Panc1 (cell line): ENCODE results near the gene NPY4R2. TPM values are rescaled to one million over a fixed set of nuclear protein-coding genes. Genes with fewer than 3 reads are reported as not detected.
"Not testable (repeated sequence)": the region's sequence is repeated elsewhere in the genome, so short reads cannot be mapped to it uniquely, and the experiment has no call there.

Experiments used
- ATAC-seq: fragments of 200-7000 bp; cut with Tn5 transposase; 2 replicates; pipeline ENCODE4 v1.9.1; 2020; ENCODE audit warnings: mild to moderate bottlenecking, moderate library complexity
- BruUV-seq: library from RNA; stranded (reverse); fragments of 400-500 nt; replicated peaks from 2 replicates; lab custom pipeline; 2021; lab: Mats Ljungman, UMichigan
- CTCF ChIA-PET: fragments of 300-600 bp; sonication (Branson Sonifier 250); formaldehyde crosslinking; loops from one replicate; lab custom pipeline; 2022; ENCODE audit warnings: antibody characterized with exemption; lab: Charles Lee
- POLR2A ChIA-PET: fragments of 300-600 bp; sonication (Branson Sonifier 250); formaldehyde crosslinking; loops from one replicate; lab custom pipeline; 2022; ENCODE audit warnings: antibody characterized with exemption; lab: Charles Lee
- DNase-seq: peaks from one replicate; pipeline ENCODE4 v3.0.0-alpha.2; 2010; ENCODE audit warnings: low read depth, low spot score
- H3K27ac ChIP-seq: 2 replicates; pipeline ENCODE4 v1.5.1; 2011; ENCODE audit warnings: mild to moderate bottlenecking, low read length, inconsistent platforms
- H3K27me3 ChIP-seq: fragments of 200-500 bp; sonication (Bioruptor generic); 2 replicates; pipeline ENCODE4 v1.6.0; 2014; ENCODE audit warnings: low read length, inconsistent platforms; ENCODE audit not compliant: control insufficient read depth, insufficient read depth
- H3K36me3 ChIP-seq: fragments of 200-500 bp; sonication (Bioruptor generic); 2 replicates; pipeline ENCODE4 v1.5.1; 2014; ENCODE audit warnings: inconsistent platforms, mild to moderate bottlenecking, low read length, moderate library complexity; ENCODE audit not compliant: control insufficient read depth, insufficient read depth
- H3K4me1 ChIP-seq: 2 replicates; pipeline ENCODE4 v1.5.1; 2011; ENCODE audit warnings: inconsistent platforms, mild to moderate bottlenecking, low read length, moderate library complexity; ENCODE audit not compliant: control insufficient read depth, insufficient read depth
- H3K4me3 ChIP-seq, 2 experiments: 2 replicates each; pipeline ENCODE4 v1.5.1; 2011 to 2012; ENCODE audit warnings: low read depth in 2 of 2, low read length in 2 of 2, mild to moderate bottlenecking in 2 of 2, inconsistent platforms in 1 of 2, moderate library complexity in 1 of 2
- H3K9me3 ChIP-seq: fragments of 200-500 bp; sonication (Bioruptor generic); 2 replicates; pipeline ENCODE4 v1.5.1; 2014; ENCODE audit warnings: low read depth, mild to moderate bottlenecking, inconsistent platforms, low read length, moderate library complexity; ENCODE audit not compliant: control insufficient read depth, insufficient read depth
- in situ Hi-C: cut with HindIII; loops from 2 replicates; pipeline ENCODE4 v1.10.0; 2016; ENCODE audit warnings: low sequenced_read_pairs, low pct_unique_long_range_greater_than_20kb
- intact Hi-C: fragments of 100-400 bp; cut with micrococcal nuclease; formaldehyde crosslinking; loops from one replicate; pipeline ENCODE4 v1.10.0; 2022; ENCODE audit not compliant: unreplicated experiment
- total RNA-seq: library from RNA; stranded (reverse); gene quantifications from one replicate; pipeline ENCODE4 v1.2.1, GENCODE V29; 2021; ENCODE audit not compliant: unreplicated experiment

Gene NPY4R2
- total RNA-seq, 1 experiment from 2014 or later: 0.64 TPM

DNA sequence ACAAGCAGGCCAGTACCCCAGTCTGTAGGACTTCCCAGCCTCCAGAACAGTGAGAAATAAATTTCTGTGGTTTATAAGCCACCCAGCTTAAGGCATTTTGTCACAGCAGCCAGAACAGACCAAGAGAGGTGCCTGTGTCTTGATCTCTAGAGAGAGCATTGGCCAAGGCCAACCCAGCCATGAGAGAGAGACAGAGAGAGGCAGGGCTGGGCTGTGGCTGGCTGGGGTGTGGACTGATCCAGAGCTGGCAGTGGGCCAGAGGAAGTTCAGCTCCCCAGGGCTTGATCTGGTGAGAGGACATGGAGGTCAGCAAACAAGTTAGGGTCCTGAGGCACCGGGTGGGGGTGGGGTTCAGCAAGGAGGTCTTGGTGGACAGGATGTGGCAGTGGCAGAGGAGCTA, 14.4 kb downstream of the NPY4R2 start:
- H3K36me3 ChIP-seq, POLR2A ChIA-PET, intact Hi-C loops, H3K9me3 ChIP-seq, ATAC-seq, H3K4me1 ChIP-seq, H3K4me3 ChIP-seq, H3K27ac ChIP-seq, in situ Hi-C loops, DNase-seq, BruUV-seq, H3K27me3 ChIP-seq, CTCF ChIA-PET: not testable (repeated sequence)

DNA sequence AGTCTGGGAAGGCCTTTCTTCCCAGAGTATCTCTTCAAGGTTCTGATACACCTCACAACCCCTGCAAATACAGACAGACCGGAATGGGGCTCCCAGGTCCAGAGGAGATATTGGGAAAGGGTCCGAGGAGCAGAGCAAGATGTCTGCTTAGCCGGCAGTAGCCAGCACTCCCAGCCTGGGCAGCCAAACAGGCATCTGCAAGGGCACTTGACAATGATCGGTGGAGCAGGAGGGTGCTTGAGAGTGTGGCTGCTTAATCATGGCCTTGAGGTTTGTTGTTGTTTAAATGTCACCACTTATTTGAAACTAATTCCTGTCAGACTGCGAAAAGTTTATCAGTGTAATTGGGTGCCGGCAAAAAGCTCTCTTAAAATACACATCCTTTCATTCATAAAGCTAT, 15.0 kb downstream of the NPY4R2 start:
- POLR2A ChIA-PET, intact Hi-C loops: not testable (repeated sequence)

DNA sequence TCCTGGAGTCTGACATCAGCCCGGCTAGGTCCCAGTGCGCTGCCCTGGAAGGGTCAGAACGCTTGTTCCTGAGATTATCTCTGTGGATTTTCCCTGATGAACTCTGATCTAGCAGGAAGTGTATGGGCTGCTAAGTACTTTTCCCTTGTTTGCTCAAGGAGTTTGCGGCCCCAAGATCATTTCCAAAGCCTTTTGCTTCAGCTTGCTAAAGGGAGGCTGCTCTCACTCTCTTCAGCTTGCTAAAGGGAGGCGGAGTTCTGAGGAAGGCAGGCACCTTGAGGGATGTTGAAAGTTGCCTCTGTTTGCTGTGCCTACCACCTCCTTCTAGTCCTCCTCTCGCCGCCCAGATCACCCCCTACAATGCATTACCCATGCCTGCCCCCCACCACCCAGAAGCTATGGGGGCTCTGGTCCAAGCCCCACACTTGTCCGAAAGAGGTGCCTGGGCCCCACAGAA, 18.3 kb downstream of the NPY4R2 start:
- H3K36me3 ChIP-seq, in situ Hi-C loops, intact Hi-C loops, POLR2A ChIA-PET, H3K9me3 ChIP-seq, DNase-seq, CTCF ChIA-PET, H3K27me3 ChIP-seq, BruUV-seq, H3K4me3 ChIP-seq, H3K27ac ChIP-seq, H3K4me1 ChIP-seq: not testable (repeated sequence)
- 0 out of 2 replicates have a peak, but pooled peaks have one; percentile 33 for ATAC-seq

More for the DNA sequence above, 15.0 kb downstream of the NPY4R2 start:
- H3K27me3 ChIP-seq, ATAC-seq, H3K36me3 ChIP-seq, in situ Hi-C loops, H3K27ac ChIP-seq, CTCF ChIA-PET, H3K4me3 ChIP-seq, H3K9me3 ChIP-seq, H3K4me1 ChIP-seq, BruUV-seq, DNase-seq: not testable (repeated sequence)

DNA sequence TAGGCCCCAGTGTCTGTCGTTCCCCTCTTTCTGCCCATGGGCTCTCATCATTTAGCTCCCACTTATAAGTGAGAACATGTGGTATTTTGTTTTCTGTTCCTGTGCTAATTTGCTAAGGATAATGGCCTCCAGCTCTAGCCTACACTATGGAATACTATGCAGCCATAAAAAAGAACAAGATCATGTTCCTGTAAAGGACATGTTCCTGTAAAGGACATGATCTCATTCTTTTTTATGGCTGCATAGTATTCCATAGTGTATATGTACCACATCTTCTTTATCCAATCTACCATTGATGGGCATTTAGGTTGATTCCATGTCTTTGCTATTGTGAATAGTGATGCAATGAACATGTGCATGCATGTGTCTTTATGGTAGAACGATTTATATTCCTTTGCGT, 19.2 kb downstream of the NPY4R2 start:
- CTCF ChIA-PET, ATAC-seq: not testable (repeated sequence)

DNA sequence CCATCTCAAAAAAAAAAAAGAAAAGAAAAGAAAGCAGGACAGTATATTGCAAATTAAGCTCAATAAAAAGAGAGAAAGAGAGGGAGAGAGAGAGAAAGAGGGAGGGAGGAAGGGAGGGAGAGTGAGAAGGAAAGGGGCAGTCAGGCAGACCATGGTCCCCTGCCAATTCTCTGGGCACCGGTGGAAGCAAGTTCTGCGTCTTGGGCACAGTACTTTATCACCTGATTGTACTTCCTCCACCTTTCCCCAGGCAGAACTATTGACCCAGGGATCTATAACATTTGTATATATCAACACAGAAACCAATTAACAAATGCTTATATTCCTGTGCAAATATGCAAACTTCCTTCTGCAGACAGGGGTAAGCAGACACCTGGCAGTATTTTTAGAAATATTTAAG, 22.4 kb downstream of the NPY4R2 start:
- CTCF ChIA-PET, POLR2A ChIA-PET, intact Hi-C loops, BruUV-seq, H3K36me3 ChIP-seq, ATAC-seq, H3K9me3 ChIP-seq, in situ Hi-C loops, H3K27me3 ChIP-seq, H3K27ac ChIP-seq, H3K4me3 ChIP-seq, H3K4me1 ChIP-seq, DNase-seq: not testable (repeated sequence)

More for the DNA sequence above, 19.2 kb downstream of the NPY4R2 start:
- H3K9me3 ChIP-seq, H3K27me3 ChIP-seq, H3K4me1 ChIP-seq, POLR2A ChIA-PET, in situ Hi-C loops, BruUV-seq, H3K36me3 ChIP-seq, DNase-seq, H3K27ac ChIP-seq, H3K4me3 ChIP-seq, intact Hi-C loops: not testable (repeated sequence)

DNA sequence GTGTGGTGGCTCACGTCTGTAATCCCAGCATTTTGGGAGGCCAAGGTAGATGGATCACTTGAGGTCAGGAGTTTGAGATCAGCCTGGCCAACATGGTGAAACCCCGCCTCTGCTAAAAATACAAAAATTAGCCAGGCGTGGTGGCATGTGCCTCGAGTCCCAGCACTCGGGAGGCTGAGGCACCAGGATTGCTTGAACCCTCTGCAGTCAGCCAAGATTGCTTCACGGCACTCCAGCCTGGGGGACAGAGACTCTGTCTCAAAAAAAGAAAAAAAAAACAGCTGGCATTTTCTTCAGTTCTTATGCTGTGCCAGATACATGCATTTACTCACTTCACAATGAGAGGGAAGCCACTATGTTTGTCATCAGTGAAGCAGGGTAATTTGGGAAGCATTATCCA, 22.9 kb downstream of the NPY4R2 start:
- H3K27ac ChIP-seq, DNase-seq, CTCF ChIA-PET, H3K4me3 ChIP-seq, H3K27me3 ChIP-seq, BruUV-seq, ATAC-seq, H3K36me3 ChIP-seq, H3K4me1 ChIP-seq, H3K9me3 ChIP-seq, intact Hi-C loops, POLR2A ChIA-PET, in situ Hi-C loops: not testable (repeated sequence)

DNA sequence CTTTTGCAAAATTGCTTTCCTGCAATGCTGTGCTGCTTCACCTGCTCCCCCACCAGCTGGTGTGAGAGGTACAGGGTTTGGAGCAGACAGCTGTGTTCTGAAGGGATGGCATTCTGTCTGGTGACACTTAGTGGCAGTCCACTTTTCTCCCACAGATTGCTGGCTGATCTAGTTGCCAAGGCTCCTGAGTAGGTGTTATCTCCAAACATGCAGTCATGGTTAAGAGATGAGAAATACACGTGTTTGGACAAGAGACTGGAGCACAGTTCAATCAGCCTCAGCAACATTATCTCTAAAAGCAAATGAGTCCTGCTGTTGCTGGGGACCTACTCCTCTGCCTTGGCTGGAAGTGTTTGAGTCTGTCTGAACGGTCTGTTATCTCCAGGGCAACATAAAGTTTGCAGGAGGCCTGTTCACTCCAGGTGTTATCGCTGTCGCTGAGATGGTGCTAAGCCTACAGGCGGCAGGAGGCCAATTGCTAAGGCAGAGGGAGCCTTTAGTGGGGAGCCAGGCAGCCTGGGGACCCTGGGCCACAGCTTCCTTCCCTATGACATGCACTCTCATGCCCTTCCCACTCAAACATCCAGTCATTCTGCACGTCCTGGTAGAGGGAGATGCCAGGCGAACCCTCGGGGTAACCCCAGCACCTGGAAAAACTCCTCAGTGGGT, 24.0 kb downstream of the NPY4R2 start:
- H3K27me3 ChIP-seq, H3K36me3 ChIP-seq, CTCF ChIA-PET, H3K4me3 ChIP-seq, H3K9me3 ChIP-seq, intact Hi-C loops, H3K4me1 ChIP-seq, BruUV-seq, POLR2A ChIA-PET, DNase-seq, H3K27ac ChIP-seq, in situ Hi-C loops: not testable (repeated sequence)
- ATAC-seq: peak; percentile 35; the same call in 1 of the 2 replicates
